IPS-NIHi11 (cell line): Measurements from ENCODE around the gene SPEF1.

Experiments used
- DNase-seq: peaks from one replicate; pipeline ENCODE4 v3.0.0; 2012; ENCODE audit warnings: mixed read lengths, low spot score

SPEF1 gene

GRCh38 chr20:3787324-3788014, 6.2 kb upstream of the SPEF1 start:
- DNase-seq: no peak

DNA sequence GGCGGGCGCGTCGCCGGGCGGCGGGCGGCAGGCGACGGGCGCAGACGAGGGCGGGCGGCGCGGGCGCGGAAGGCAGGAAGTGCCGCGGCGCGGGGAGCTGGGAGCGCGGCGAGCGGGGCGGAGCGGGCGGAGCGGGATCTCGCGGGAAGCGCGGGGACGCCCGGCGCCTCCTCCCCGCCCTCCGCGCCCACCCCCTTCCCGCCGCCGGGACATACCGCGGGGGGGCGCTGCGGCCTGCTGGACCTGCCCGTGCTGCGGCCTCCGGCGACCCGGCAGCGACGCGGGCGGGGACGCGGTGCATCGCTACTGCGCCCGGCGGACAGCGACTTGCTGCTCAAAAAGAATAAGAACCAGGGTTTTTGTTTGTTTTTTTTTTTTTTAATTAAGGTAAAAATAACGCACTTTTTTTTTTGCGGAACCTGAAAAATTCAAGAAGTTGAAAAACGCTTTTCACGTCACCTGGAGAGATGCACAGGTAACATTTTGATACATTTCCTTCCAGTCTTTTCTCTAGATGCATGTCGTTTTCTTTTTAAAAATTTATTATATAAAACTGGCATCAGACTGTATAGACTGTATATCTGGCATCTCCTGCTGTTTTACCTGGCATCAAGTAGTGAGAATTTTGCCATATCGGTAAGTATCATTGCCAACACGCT, 5.5 kb upstream of the SPEF1 start, which contains the start of gene CENPB:
Gene CENPB, minus strand, starts transcription at position 76 of the 659 bp plus-strand sequence. CDS start 257 bp downstream, outside the sequence.
- DNase-seq: peak; percentile 96

GRCh38 chr20:3786126-3786484, 4.9 kb upstream of the SPEF1 start:
- peak; percentile 38 for DNase-seq

DNA sequence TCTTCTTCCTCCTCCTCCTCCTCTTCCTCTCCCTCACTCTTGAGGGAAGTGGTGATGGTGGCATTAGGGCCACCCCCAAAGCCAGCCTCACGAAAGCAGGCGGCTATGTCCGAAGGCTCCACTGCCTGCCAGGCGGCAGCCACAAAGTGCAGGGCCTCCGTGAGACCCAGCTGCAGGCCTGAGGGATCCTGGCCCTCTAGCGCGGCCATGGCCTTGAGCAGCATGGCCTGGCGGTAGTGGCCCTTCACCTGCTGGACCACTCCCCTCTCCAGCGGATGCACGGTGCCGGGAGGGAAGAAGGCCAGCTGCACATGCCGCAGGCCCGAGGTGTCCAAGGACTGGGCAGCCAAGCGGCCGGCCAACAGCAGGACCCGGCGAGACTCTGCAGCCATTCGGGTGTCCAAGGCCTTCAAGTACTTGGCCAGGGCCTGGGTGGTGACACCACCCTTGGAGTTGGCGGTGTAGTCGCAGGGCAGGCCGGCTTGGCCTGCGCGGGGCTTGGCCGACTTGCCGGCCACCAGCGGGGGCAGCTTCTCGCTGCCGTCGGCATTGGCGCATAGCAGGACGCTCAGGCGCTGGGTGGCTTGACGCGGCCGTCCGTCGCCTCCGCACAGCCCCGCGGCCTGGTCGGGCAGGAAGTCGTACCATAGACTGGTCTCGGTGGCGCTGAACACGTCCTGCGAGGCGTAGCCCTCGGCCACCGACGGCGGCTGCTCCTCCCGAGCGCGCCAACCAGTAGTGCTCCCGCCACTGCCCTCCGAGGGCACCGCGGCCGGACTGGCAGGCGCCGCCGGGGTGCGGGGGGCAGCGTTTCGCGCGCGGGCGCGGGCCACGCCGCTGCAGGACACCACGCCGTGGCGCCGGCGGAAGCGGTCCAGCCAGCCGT, 4.2 kb upstream of the SPEF1 start:
- no peak for DNase-seq

DNA sequence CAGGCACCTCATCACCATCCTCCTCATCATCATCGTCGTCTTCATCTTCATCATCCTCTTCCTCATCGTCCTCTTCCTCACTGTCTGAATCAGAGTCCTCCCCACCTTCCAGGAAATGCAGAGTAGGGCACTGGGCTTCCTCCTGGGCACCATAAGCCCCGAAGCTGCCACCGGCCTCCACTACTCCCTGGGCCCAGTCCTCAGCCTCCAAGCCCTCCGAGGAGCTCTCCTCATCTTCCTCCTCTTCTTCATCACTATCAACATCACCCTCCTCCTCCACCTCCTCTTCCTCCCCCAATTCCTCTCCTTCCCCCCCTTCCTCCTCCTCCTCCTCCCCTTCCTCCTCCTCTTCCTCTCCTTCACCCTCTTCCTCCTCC, 3.6 kb upstream of the SPEF1 start:
- DNase-seq: no peak

GRCh38 chr20:3784216-3784853, 3.1 kb upstream of the SPEF1 start:
- DNase-seq: no peak

DNA sequence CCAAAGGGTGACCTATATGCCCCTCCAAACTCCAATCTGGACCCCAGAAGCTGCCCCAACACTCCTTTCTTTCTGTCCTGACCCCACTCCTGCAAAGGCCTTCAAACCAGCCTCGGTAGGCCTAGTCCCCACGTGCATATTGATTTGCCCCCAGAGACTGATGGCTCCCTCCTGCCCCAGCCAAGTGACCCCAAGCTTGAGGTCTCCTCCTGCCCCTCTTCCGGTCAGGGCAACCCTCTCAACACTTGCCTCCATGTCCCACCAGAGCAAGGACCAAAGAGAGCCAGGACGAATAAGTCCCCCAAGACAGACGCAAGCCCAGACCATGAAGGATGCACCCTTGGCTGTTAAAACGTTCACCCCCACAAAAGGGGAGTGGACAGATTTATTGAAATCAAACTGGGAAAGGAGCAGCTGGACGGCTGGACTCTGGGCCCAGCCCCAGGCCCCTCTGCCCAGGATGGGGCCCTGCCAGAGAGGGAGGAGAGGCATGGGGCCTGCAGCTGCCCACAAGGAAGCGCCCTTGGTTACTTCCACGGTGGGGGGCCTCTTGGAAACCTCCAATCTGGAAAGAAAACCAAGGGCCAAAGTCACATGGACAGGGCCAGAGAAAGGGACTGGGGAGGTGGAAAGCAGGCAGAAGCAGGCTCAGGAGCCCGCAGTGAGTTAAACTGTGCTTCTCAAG, 2.4 kb upstream of the SPEF1 start:
- no peak for DNase-seq

DNA sequence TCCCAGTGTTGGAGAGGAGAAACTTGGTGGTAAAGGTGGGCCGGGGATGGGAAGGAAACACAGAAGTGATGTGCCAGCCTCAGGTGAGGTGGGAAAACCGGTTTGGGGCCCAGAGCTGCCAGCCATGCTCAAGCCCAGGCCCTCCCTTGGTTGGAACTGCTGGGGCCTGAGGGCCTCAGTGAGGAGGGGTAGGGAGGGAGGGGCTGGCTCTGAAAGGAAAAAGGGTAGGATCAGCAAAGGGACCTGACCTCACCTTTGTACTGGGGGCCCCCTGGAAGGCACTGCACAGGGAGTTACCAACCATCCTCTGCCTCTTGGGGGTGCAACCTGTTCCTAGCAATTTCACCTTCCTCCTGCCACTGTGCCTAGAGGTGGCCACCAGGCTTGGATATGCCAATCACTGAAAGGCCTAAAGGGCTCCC, 1.8 kb upstream of the SPEF1 start:
- DNase-seq: no peak

GRCh38 chr20:3782597-3782996, 1.3 kb upstream of the SPEF1 start:
- DNase-seq: no peak

- no peak for DNase-seq
Observed at GRCh38 chr20:3778976-3779375, 2.3 kb downstream of the SPEF1 start.

DNA sequence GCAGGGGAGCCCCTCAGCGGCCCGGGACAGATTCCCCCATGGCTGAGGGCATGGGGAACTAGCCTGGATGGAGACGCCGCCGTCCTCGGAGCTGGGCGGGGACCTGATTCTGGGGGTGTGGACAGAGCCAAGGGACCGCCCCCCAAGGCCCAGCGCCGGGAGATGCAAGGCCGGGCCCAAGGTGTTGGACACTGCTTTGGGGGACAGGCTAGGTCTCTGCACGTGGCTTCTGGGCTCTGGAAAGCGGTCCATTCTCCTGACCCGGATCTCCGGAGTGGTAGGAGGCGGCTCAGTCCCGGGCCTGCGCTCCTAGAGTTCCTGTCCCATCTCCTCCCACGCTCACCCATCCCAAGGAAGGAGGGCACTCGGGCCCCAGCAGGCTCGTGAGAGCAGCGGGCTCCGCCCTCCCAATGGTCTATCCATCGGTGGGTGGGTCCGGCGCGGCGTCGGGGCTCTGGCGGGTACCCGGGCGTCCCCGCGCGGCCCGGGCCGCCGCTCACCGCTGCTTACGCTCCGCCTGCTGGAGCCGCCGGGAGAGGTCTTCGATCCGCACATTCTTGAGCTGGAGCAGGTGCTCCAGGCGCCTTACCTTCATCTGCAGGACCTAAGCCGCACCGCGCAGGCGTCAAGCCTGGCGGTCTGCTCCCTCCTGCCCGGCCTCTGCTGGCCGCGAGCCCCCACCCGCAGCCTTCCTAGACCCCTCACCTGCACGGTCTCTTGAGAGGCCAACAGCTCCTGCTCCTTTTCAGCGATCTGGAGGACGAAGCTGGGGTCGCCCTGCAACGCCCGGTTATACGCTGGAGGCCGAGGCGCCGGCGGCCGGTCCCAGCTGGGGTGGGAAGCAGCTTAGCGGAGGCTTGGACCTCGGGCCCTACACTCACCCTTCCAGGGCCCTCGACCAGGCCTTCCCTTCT, 3.3 kb downstream of the SPEF1 start:
- peak; percentile 83 for DNase-seq

- no peak for DNase-seq
Observed at GRCh38 chr20:3777381-3777715, 3.9 kb downstream of the SPEF1 start.

- DNase-seq: no peak
Observed at GRCh38 chr20:3775457-3776108, 5.7 kb downstream of the SPEF1 start.

DNA sequence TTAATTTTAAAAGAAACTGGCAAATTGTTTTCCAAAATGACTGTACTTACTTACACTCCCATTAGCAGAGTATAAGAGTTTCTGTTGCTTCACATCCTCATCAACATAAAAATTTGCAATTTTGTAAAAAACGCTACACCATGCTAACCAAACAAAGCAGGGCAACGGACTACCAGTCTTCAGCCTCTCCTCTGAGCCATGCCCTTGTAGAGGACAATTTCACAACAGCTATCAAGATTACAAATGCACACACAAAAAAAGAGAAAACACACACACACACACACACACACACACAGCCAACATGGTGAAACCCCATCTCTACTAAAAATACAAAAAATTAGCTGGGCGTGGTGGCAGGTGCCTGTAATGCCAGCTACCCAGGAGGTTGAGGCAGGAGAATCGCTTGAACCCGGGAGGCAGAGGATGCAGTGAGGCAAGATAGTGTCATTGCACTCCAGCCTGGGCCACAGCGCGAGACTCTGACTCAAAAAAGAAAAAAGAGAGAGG, 9.6 kb downstream of the SPEF1 start:
- DNase-seq: no peak

- DNase-seq: peak; percentile 85
Observed at GRCh38 chr20:3768342-3769130, 12.7 kb downstream of the SPEF1 start.

GRCh38 chr20:3767427-3768341, 13.6 kb downstream of the SPEF1 start, which contains the start of gene ADISSP:
Gene ADISSP (minus strand): TSS chr20:3767753. CDS start chr20:3760100, 7,653 bp downstream.
- peak; percentile 99 for DNase-seq

DNA sequence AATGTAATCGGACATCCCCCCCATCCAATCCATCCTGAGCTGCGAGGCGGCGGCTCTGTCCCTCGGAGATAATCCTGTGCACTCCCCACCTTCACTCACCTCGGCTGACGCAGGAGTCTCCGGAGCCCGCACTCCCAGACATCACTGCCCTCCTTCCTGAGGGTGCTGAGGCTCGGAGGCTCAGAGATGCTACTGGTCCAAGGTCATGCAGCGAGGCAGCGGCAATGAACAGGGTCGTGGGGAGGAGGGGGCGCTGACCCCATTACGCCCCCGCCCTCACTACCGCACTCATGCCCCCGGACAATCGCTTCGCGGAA, 14.2 kb downstream of the SPEF1 start:
- DNase-seq: peak; percentile 15
